Activated CD8-positive, alpha-beta T cell treated with anti-CD3 and anti-CD28 coated beads for 36 hours (primary cell): ENCODE measurements around the gene DSN1. TPM values are rescaled to one million over a fixed set of nuclear protein-coding genes. Genes with fewer than 3 reads are reported as not detected.

Experiments
- ATAC-seq: fragments of 200-7000 bp; cut with Tn5 transposase; one replicate; pipeline ENCODE4 v1.10.0; 2021; ENCODE audit warnings: mild to moderate bottlenecking, moderate library complexity
- CTCF ChIA-PET: fragments of 350-600 bp; sonication (Branson Sonifier 250); formaldehyde crosslinking; loops from one replicate; lab custom pipeline; 2021; ENCODE audit warnings: antibody characterized with exemption; lab: Charles Lee
- POLR2A ChIA-PET: fragments of 350-600 bp; sonication (Branson Sonifier 250); formaldehyde crosslinking; loops from one replicate; lab custom pipeline; 2021; ENCODE audit warnings: antibody characterized with exemption; lab: Charles Lee
- DNase-seq: peaks from one replicate; pipeline ENCODE4 v3.0.0-alpha.2; 2020
- H3K27ac Mint-ChIP-seq: one replicate; pipeline ENCODE4 v1.8.0; 2021; ENCODE audit warnings: mild to moderate bottlenecking, mixed read lengths
- H3K27me3 Mint-ChIP-seq: one replicate; pipeline ENCODE4 v1.8.0; 2021; ENCODE audit warnings: mixed read lengths
- H3K36me3 Mint-ChIP-seq: one replicate; pipeline ENCODE4 v1.8.0; 2021; ENCODE audit warnings: low read depth, mixed read lengths
- H3K4me1 Mint-ChIP-seq: one replicate; pipeline ENCODE4 v1.8.0; 2021; ENCODE audit warnings: low read depth, mixed read lengths
- H3K4me3 Mint-ChIP-seq: one replicate; pipeline ENCODE4 v1.8.0; 2021; ENCODE audit warnings: mild to moderate bottlenecking, moderate library complexity, mixed read lengths
- H3K9me3 Mint-ChIP-seq: one replicate; pipeline ENCODE4 v1.8.0; 2021; ENCODE audit warnings: mixed read lengths
- intact Hi-C: fragments of 100-400 bp; cut with micrococcal nuclease; formaldehyde crosslinking; loops from one replicate; pipeline ENCODE4 v1.10.0; 2022
- total RNA-seq, 2 experiments: library from RNA; stranded (reverse); gene quantifications; one replicate each; pipeline ENCODE4 v1.2.3, GENCODE V29; 2021
- TF ChIP-seq, protein P1 (sequence below): fragments of 200-600 bp; IDR thresholded peaks from one replicate; pipeline ENCODE4 v1.8.0; 2022; ENCODE audit warnings: antibody characterized with exemption, mild to moderate bottlenecking

The DSN1 gene
- total RNA-seq, 2 experiments from 2014 or later: 21.6 to 23.9 TPM

DNA sequence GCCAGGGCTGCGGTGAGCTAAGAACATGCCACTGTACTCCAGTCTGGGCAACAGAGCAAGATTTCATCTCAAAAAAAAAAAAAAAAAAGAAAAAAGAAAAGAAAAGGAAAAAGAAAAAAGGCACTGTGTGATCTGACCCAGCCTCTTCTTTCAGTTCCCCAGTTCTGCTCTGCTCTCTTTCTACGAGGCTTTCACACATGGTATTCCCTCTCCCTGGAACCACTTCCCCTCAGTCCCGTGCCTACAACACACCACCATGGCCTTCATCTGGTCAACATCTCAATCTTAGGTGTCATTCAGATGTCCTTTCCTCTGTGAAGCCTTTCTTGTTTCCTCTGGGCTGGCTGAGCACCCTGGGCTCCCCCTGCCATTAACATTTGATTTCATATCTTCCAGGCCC, 2.3 kb upstream of the DSN1 start:
- Mint-ChIP-seq H3K27me3 (no peaks in the 10 kb centered on the region), H3K36me3 (peaks cover under 1% of the 10 kb centered on the region), H3K4me3 (no peak overlapping the region), H3K4me1 (peaks cover 8% of the 10 kb centered on the region), H3K27ac (no peak overlapping the region), H3K9me3 (no peaks in the 10 kb centered on the region)
- intact Hi-C loops: no loop called here
- TF ChIP-seq, protein P1, sequence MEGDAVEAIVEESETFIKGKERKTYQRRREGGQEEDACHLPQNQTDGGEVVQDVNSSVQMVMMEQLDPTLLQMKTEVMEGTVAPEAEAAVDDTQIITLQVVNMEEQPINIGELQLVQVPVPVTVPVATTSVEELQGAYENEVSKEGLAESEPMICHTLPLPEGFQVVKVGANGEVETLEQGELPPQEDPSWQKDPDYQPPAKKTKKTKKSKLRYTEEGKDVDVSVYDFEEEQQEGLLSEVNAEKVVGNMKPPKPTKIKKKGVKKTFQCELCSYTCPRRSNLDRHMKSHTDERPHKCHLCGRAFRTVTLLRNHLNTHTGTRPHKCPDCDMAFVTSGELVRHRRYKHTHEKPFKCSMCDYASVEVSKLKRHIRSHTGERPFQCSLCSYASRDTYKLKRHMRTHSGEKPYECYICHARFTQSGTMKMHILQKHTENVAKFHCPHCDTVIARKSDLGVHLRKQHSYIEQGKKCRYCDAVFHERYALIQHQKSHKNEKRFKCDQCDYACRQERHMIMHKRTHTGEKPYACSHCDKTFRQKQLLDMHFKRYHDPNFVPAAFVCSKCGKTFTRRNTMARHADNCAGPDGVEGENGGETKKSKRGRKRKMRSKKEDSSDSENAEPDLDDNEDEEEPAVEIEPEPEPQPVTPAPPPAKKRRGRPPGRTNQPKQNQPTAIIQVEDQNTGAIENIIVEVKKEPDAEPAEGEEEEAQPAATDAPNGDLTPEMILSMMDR: no peak
- ChIA-PET POLR2A (no interaction called here), CTCF (no interaction called here)
- ATAC-seq: no peak
- no peak for DNase-seq

DNA sequence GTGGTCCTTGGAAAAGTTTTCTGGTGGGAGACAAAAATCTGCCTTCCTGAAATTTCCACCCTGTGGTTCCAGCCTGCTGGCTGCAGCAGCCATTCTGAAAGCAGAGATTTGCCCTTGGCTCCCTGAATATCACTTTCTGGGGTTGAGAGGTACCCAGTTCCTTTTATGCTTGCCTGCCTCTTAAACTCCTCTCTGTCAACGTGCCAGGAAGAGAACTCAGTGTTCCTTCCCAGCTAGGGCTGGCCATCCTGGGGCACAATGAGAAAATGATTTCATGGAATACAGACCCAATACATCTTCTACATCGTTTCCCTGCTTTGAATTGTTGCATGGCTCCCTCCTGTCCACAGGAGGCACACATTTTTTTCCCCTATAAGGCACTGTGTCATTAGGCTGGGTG, 1.6 kb upstream of the DSN1 start:
- Mint-ChIP-seq H3K27me3 (no peaks in the 10 kb centered on the region), H3K36me3 (peaks cover 4% of the 10 kb centered on the region), H3K4me3 (peak overlapping the region; percentile 23), H3K27ac (no peak overlapping the region), H3K4me1 (peaks cover 8% of the 10 kb centered on the region), H3K9me3 (no peaks in the 10 kb centered on the region)
- ChIA-PET POLR2A (interaction anchor here (0.9 kb wide), 1 partner anchor 9 kb away, joined by 3 read pairs; no protein-coding TSS in a partner anchor), CTCF (interaction anchor here (0.9 to 2.7 kb wide), 13 partner anchors 10 to 169 kb away, joined by 3 to 16 read pairs (median 9); partner anchors contain the start of genes NDRG3, RAB5IF and SLA2)
- TF ChIP-seq, protein P1: no peak
- DNase-seq (no peak), ATAC-seq (no peak)
- intact Hi-C loops: no loop called here

DNA sequence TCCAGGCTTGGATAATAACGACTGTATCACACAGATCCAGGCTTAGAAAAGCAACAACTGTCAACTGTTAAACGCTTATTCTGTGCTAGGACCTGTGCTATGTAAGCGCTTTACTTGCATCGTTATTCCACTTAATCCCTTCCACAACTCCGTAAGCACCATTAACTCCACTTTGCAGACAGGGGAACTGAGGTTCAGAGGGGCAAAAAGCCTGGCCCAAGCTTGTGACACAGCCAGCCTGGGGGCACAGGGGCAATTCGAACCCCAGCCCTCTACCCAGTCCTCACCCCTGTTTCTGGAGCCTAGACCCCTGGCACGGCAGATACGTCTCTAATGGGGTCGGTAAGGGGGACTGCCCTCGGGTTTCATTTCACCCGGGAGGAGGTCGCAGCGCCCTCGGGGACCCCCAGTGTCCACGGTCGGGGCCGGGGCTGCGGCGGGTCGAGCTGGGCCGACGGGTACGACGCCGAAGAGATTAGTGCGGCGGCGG, 411 bp downstream of the DSN1 start:
- peak; percentile 2 for ATAC-seq

DNA sequence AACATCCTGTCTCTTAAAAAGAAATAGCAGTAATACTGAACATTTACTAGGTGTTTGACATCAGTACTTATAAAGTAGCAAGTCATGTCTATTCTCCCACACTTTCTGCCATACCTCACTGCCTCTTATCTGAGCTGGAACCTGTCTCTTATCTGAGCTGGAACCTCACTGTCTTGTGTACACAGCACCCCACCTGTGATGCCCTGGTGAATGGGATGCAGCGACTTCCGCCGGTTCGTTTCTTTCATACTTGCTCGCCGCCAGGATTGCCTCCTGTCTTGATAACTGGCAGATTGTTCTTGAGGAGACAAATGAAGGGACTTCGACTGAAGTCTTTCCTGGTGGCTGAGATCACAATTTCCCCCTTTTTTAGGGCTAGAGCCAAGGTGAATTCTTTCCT, 2.9 kb downstream of the DSN1 start:
- POLR2A ChIA-PET: no interaction called here
- H3K9me3 Mint-ChIP-seq: no peaks in the 10 kb centered on the region

More for the DNA sequence above, 411 bp downstream of the DSN1 start:
- Mint-ChIP-seq H3K9me3 (no peaks in the 10 kb centered on the region), H3K27ac (peak overlapping the region; percentile 99), H3K4me1 (peaks cover 10% of the 10 kb centered on the region), H3K27me3 (no peaks in the 10 kb centered on the region), H3K4me3 (peak overlapping the region; percentile 92), H3K36me3 (peaks cover 6% of the 10 kb centered on the region)
- CTCF ChIA-PET: interaction anchor here (0.7 to 2.7 kb wide), 24 partner anchors 9 to 281 kb away, joined by 3 to 16 read pairs (median 4); partner anchors contain the start of genes NDRG3, RAB5IF and SLA2
- no peak for DNase-seq
- POLR2A ChIA-PET: interaction anchor here (0.8 to 1.4 kb wide), 5 partner anchors 26 to 819 kb away, joined by 3 to 4 read pairs (median 3); partner anchors contain the start of genes RAB5IF and SCAND1
- intact Hi-C loops: no loop called here
- TF ChIP-seq, protein P1: no peak

More for the DNA sequence above, 2.9 kb downstream of the DSN1 start:
- Mint-ChIP-seq H3K4me1 (peaks cover 10% of the 10 kb centered on the region), H3K27ac (no peak overlapping the region), H3K27me3 (no peaks in the 10 kb centered on the region), H3K36me3 (peaks cover 6% of the 10 kb centered on the region), H3K4me3 (no peak overlapping the region)
- CTCF ChIA-PET: interaction anchor here (1.2 kb wide), 1 partner anchor 16 kb away, joined by 3 read pairs; no protein-coding TSS in a partner anchor
- DNase-seq (no peak), ATAC-seq (no peak)
- intact Hi-C loops: no loop called here
- TF ChIP-seq, protein P1: no peak
